HG02610 (cell line): ENCODE data around the gene TRIM36.

ENCODE experiments used
- ATAC-seq: cut with Tn5 transposase; IDR thresholded peaks from one replicate; pipeline ENCODE4 v1.9.1; 2021; ENCODE audit warnings: mild to moderate bottlenecking, moderate library complexity; ENCODE audit not compliant: unreplicated experiment

TRIM36 gene

DNA sequence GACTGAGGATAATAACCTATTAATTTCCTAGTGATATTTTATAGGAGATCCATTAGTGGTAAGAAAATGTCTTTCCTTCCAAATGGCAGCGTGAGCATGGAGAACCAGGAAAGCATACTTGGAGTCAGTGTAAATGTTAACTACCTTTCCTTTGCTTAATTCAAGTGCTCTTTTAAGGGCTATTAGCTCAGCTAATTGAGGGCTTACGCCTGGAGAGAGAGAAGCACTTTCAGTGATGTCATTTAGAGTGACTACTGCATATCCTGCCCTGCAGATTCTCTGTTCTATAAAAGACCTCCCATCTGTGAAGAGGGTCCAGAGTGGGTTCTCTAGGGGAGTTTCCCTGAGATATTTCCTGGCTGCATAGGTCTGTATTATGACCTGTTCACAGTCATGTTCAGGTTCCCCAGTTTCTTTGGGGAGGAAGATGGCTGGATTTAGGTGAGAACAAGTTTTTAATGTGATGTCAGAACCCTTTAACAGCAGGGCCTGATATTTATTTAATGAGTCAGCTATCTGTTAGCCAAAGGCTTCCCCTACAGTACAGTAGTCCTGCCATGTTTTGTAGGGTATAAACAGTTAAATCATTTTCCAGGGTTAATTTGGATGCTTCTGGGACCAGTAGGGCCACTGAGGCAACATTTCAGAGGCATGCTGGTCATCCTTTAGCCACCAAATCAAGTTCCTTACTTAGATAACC lies 89.6 kb downstream of the TRIM36 start:
- ATAC-seq = no peak
